ENCODE measurements around the gene SUPT4H1.

SUPT4H1 gene

GRCh38 chr17:58307468-58308172 lies 44.4 kb downstream of the SUPT4H1 start:
- H3K27me3 ChIP-seq (ENCODE audit: insufficient read depth, insufficient read length), result no peaks in the 10 kb centered on the region
- no peaks in the 10 kb centered on the region for H3K36me3 ChIP-seq (ENCODE audit: insufficient read depth, insufficient read length, low read length)
- TF ChIP-seq ZNF274 (IDR thresholded peaks at IDR 0.05; ENCODE audit: low read depth, low read length) (no peak), YY1 (IDR thresholded peaks at IDR 0.05; ENCODE audit: insufficient read depth, insufficient read length) (no peak), SUZ12 (IDR thresholded peaks at IDR 0.05; ENCODE audit: extremely low read depth, insufficient read depth, insufficient read length) (no peak)
- no peaks in the 10 kb centered on the region for H3K9me3 ChIP-seq (ENCODE audit: insufficient read depth, low read length)
- peaks cover 39% of the 10 kb centered on the region for H3K4me1 ChIP-seq (ENCODE audit: insufficient read depth, insufficient read length)
- DNase-seq (ENCODE audit: low read depth, low spot score), result no peak
- H3K4me3 ChIP-seq (ENCODE audit: insufficient read length, low read depth), result no peak overlapping the region
- H3K9ac ChIP-seq (ENCODE audit: insufficient read length, low read depth), result no peak overlapping the region

- H3K9me3 ChIP-seq (ENCODE audit: insufficient read depth, low read length), result no peaks in the 10 kb centered on the region
- DNase-seq (ENCODE audit: low read depth, low spot score), result no peak
- peaks cover 46% of the 10 kb centered on the region for H3K4me1 ChIP-seq (ENCODE audit: insufficient read depth, insufficient read length)
- no peaks in the 10 kb centered on the region for H3K36me3 ChIP-seq (ENCODE audit: insufficient read depth, insufficient read length, low read length)
- no peak overlapping the region for H3K9ac ChIP-seq (ENCODE audit: insufficient read length, low read depth)
- no peaks in the 10 kb centered on the region for H3K27me3 ChIP-seq (ENCODE audit: insufficient read depth, insufficient read length)
- TF ChIP-seq YY1 (IDR thresholded peaks at IDR 0.05; ENCODE audit: insufficient read depth, insufficient read length) (no peak), SUZ12 (IDR thresholded peaks at IDR 0.05; ENCODE audit: extremely low read depth, insufficient read depth, insufficient read length) (no peak), ZNF274 (IDR thresholded peaks at IDR 0.05; ENCODE audit: low read depth, low read length) (no peak)
- no peak overlapping the region for H3K4me3 ChIP-seq (ENCODE audit: insufficient read length, low read depth)
These were observed 45.7 kb downstream of the SUPT4H1 start for GRCh38 chr17:58306131-58306951.

DNA sequence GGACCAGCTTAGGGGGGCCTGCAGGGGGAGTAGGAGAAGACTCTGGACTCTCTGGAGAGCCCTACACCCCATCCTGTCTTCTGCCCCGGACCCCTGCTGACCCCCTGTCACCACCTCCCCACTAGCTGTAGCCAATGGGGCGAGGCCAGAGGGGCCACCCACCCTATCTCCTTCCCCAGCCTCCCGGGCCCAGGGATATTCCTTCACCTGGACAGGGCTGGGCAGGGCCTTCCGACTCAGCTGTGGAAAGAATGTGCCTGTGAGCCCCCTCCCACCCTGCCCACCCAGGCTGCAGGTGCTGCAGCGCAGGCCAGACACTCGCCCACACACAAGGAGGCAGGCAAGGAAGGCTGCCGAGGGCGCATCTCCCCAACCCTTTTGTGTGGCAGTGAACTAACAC lies 46.4 kb downstream of the SUPT4H1 start:
- Histone ChIP-seq H3K27me3 (ENCODE audit: insufficient read depth, insufficient read length) (no peaks in the 10 kb centered on the region), H3K9ac (ENCODE audit: insufficient read length, low read depth) (no peak overlapping the region), H3K36me3 (ENCODE audit: insufficient read depth, insufficient read length, low read length) (no peaks in the 10 kb centered on the region), H3K9me3 (ENCODE audit: insufficient read depth, low read length) (no peaks in the 10 kb centered on the region), H3K4me1 (ENCODE audit: insufficient read depth, insufficient read length) (peaks cover 46% of the 10 kb centered on the region), H3K4me3 (ENCODE audit: insufficient read length, low read depth) (no peak overlapping the region)
- TF ChIP-seq ZNF274 (IDR thresholded peaks at IDR 0.05; ENCODE audit: low read depth, low read length), result no peak
- no peak for TF ChIP-seq SUZ12 (IDR thresholded peaks at IDR 0.05; ENCODE audit: extremely low read depth, insufficient read depth, insufficient read length)
- TF ChIP-seq YY1 (IDR thresholded peaks at IDR 0.05; ENCODE audit: insufficient read depth, insufficient read length), result no peak
- DNase-seq (ENCODE audit: low read depth, low spot score), result no peak

- Histone ChIP-seq H3K36me3 (ENCODE audit: insufficient read depth, insufficient read length, low read length) (no peaks in the 10 kb centered on the region), H3K9ac (ENCODE audit: insufficient read length, low read depth) (no peak overlapping the region), H3K27me3 (ENCODE audit: insufficient read depth, insufficient read length) (no peaks in the 10 kb centered on the region), H3K4me1 (ENCODE audit: insufficient read depth, insufficient read length) (peaks cover 46% of the 10 kb centered on the region), H3K9me3 (ENCODE audit: insufficient read depth, low read length) (no peaks in the 10 kb centered on the region), H3K4me3 (ENCODE audit: insufficient read length, low read depth) (no peak overlapping the region)
- TF ChIP-seq SUZ12 (IDR thresholded peaks at IDR 0.05; ENCODE audit: extremely low read depth, insufficient read depth, insufficient read length) (no peak), ZNF274 (IDR thresholded peaks at IDR 0.05; ENCODE audit: low read depth, low read length) (no peak), YY1 (IDR thresholded peaks at IDR 0.05; ENCODE audit: insufficient read depth, insufficient read length) (no peak)
- DNase-seq (ENCODE audit: low read depth, low spot score), result no peak
These were observed 47.1 kb downstream of the SUPT4H1 start for GRCh38 chr17:58304750-58305486.

DNA sequence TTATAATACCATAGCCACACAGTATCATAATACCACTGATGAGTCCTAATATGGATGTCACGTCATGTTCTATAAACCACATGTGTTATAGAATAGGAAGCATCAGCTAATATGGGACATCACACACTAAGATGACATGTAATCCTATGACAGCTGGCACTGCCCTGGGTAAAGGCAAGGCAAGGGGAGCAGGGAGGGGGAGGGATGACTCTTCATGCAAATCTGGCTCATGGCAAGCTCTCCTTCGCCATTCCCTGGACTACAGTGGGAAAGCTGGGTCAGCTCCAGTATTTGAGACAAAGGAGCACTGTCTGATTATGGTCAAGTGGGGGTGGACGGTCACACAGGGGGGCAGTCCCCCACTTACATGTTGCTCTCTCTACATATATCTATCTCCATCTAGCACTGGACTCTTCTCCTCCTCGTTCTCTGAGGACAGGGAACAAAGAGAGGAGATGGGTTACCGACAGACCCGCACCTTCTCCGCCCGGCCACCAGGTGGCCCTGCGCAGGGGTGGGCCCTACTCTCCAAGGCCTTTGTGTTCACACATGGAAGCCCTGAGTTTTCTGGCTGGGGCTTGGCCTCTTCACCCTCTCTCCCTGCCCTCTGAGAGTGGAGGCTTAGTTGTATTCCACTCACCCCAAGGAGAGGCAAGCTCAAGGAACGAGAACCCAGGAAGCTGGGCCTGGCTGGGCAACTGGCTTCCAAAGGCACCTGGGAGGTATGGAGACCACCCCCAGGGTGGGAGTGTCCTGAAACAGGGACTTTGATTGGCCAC lies 47.8 kb downstream of the SUPT4H1 start:
- peak; percentile 61 for DNase-seq (ENCODE audit: low read depth, low spot score)
- H3K9ac ChIP-seq (ENCODE audit: insufficient read length, low read depth), result no peak overlapping the region
- TF ChIP-seq SUZ12 (IDR thresholded peaks at IDR 0.05; ENCODE audit: extremely low read depth, insufficient read depth, insufficient read length) (no peak), ZNF274 (IDR thresholded peaks at IDR 0.05; ENCODE audit: low read depth, low read length) (no peak), YY1 (IDR thresholded peaks at IDR 0.05; ENCODE audit: insufficient read depth, insufficient read length) (no peak)

GRCh38 chr17:58302919-58303585 lies 48.9 kb downstream of the SUPT4H1 start:
- Histone ChIP-seq H3K9ac (ENCODE audit: insufficient read length, low read depth) (no peak overlapping the region), H3K27me3 (ENCODE audit: insufficient read depth, insufficient read length) (no peaks in the 10 kb centered on the region)
- TF ChIP-seq YY1 (IDR thresholded peaks at IDR 0.05; ENCODE audit: insufficient read depth, insufficient read length) (no peak), SUZ12 (IDR thresholded peaks at IDR 0.05; ENCODE audit: extremely low read depth, insufficient read depth, insufficient read length) (no peak), ZNF274 (IDR thresholded peaks at IDR 0.05; ENCODE audit: low read depth, low read length) (no peak)

More for the DNA sequence above, 47.8 kb downstream of the SUPT4H1 start:
- no peak overlapping the region for H3K4me3 ChIP-seq (ENCODE audit: insufficient read length, low read depth)
- peaks cover 38% of the 10 kb centered on the region for H3K4me1 ChIP-seq (ENCODE audit: insufficient read depth, insufficient read length)
- H3K36me3 ChIP-seq (ENCODE audit: insufficient read depth, insufficient read length, low read length), result no peaks in the 10 kb centered on the region
- no peaks in the 10 kb centered on the region for H3K9me3 ChIP-seq (ENCODE audit: insufficient read depth, low read length)
- H3K27me3 ChIP-seq (ENCODE audit: insufficient read depth, insufficient read length), result no peaks in the 10 kb centered on the region

More at GRCh38 chr17:58302919-58303585, 48.9 kb downstream of the SUPT4H1 start:
- no peak for DNase-seq (ENCODE audit: low read depth, low spot score)
- no peaks in the 10 kb centered on the region for H3K9me3 ChIP-seq (ENCODE audit: insufficient read depth, low read length)
- H3K4me3 ChIP-seq (ENCODE audit: insufficient read length, low read depth), result no peak overlapping the region
- peaks cover 29% of the 10 kb centered on the region for H3K4me1 ChIP-seq (ENCODE audit: insufficient read depth, insufficient read length)
- no peaks in the 10 kb centered on the region for H3K36me3 ChIP-seq (ENCODE audit: insufficient read depth, insufficient read length, low read length)
